Activated CD8-positive, alpha-beta T cell treated with anti-CD3 and anti-CD28 coated beads for 36 hours (primary cell): ENCODE data around the gene HIPK4. TPM values are rescaled to one million over a fixed set of nuclear protein-coding genes. Genes with fewer than 3 reads are reported as not detected.

Experiments
- ATAC-seq: fragments of 200-7000 bp; cut with Tn5 transposase; one replicate; pipeline ENCODE4 v1.10.0; 2021; ENCODE audit warnings: mild to moderate bottlenecking, moderate library complexity
- CTCF ChIA-PET: fragments of 350-600 bp; sonication (Branson Sonifier 250); formaldehyde crosslinking; loops from one replicate; lab custom pipeline; 2021; ENCODE audit warnings: antibody characterized with exemption; lab: Charles Lee
- POLR2A ChIA-PET: fragments of 350-600 bp; sonication (Branson Sonifier 250); formaldehyde crosslinking; loops from one replicate; lab custom pipeline; 2021; ENCODE audit warnings: antibody characterized with exemption; lab: Charles Lee
- DNase-seq: peaks from one replicate; pipeline ENCODE4 v3.0.0-alpha.2; 2020
- H3K27ac Mint-ChIP-seq: one replicate; pipeline ENCODE4 v1.8.0; 2021; ENCODE audit warnings: mild to moderate bottlenecking, mixed read lengths
- H3K27me3 Mint-ChIP-seq: one replicate; pipeline ENCODE4 v1.8.0; 2021; ENCODE audit warnings: mixed read lengths
- H3K36me3 Mint-ChIP-seq: one replicate; pipeline ENCODE4 v1.8.0; 2021; ENCODE audit warnings: low read depth, mixed read lengths
- H3K4me1 Mint-ChIP-seq: one replicate; pipeline ENCODE4 v1.8.0; 2021; ENCODE audit warnings: low read depth, mixed read lengths
- H3K4me3 Mint-ChIP-seq: one replicate; pipeline ENCODE4 v1.8.0; 2021; ENCODE audit warnings: mild to moderate bottlenecking, moderate library complexity, mixed read lengths
- H3K9me3 Mint-ChIP-seq: one replicate; pipeline ENCODE4 v1.8.0; 2021; ENCODE audit warnings: mixed read lengths
- intact Hi-C: fragments of 100-400 bp; cut with micrococcal nuclease; formaldehyde crosslinking; loops from one replicate; pipeline ENCODE4 v1.10.0; 2022
- total RNA-seq, 2 experiments: library from RNA; stranded (reverse); gene quantifications; one replicate each; pipeline ENCODE4 v1.2.3, GENCODE V29; 2021
- TF ChIP-seq, protein P1 (sequence below): fragments of 200-600 bp; IDR thresholded peaks from one replicate; pipeline ENCODE4 v1.8.0; 2022; ENCODE audit warnings: antibody characterized with exemption, mild to moderate bottlenecking

Gene HIPK4
- total RNA-seq, 2 experiments from 2014 or later: not detected

DNA sequence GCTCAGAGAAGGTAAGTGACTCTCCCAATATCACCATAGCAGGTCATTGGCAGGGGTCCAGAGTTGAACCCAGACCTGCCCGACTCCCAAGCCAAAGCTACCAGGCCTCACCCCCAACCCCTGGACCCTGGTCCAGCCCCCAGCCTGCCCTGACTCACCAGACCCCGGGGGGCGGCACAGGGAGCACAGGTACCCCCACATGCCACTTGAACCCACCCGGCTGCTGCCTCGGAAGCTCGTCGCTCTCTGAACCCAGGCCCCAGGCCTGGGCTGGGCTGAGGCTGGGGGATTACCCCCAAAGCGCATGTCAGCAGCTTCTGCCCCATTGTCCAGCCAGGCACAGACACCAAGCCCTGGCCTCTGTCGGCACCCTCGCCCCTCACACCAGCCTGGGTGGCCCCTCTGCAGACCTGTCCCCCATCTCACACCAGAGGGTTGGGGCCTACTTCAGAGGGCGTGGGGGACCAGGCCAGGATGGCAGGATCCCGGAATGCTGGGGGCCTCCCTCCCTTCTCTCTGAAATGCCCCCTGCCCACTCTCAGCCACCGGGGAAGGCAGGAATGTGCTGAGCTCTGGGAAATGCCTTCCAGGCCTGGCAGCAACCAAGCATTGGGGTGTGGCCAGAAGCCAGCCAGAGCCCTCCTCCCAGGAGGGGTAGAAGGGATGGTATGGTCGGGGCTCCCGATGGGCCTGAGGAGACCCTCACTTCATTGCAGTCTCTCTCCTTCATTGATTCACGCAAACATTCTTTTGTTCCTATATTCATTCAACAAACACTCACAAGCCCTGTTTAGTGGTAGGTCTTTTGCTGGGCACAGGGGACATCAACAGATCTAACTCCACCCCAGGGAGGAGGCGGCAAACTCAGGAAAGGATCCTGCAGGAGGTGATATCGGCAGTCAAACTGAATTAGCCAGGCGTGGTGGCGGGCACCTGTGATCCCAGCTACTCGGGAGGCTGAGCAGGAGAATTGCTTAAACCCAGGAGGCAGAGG is 24.9 kb upstream of the HIPK4 start:
- TF ChIP-seq, protein P1, sequence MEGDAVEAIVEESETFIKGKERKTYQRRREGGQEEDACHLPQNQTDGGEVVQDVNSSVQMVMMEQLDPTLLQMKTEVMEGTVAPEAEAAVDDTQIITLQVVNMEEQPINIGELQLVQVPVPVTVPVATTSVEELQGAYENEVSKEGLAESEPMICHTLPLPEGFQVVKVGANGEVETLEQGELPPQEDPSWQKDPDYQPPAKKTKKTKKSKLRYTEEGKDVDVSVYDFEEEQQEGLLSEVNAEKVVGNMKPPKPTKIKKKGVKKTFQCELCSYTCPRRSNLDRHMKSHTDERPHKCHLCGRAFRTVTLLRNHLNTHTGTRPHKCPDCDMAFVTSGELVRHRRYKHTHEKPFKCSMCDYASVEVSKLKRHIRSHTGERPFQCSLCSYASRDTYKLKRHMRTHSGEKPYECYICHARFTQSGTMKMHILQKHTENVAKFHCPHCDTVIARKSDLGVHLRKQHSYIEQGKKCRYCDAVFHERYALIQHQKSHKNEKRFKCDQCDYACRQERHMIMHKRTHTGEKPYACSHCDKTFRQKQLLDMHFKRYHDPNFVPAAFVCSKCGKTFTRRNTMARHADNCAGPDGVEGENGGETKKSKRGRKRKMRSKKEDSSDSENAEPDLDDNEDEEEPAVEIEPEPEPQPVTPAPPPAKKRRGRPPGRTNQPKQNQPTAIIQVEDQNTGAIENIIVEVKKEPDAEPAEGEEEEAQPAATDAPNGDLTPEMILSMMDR: no peak
- ChIA-PET CTCF (interaction anchor here (1.7 kb wide), 1 partner anchor 11 kb away, joined by 5 read pairs; no protein-coding TSS in a partner anchor), POLR2A (interaction anchor here (0.6 to 0.8 kb wide), 3 partner anchors 9 to 63 kb away, joined by 3 read pairs; no protein-coding TSS in a partner anchor)
- H3K27ac Mint-ChIP-seq: no peak overlapping the region
- no peaks in the 10 kb centered on the region for H3K36me3 Mint-ChIP-seq
- DNase-seq (no peak), ATAC-seq (no peak)
- intact Hi-C loops: no loop called here
- H3K4me3 Mint-ChIP-seq: no peak overlapping the region
- H3K27me3 Mint-ChIP-seq: no peaks in the 10 kb centered on the region
- H3K4me1 Mint-ChIP-seq: peaks cover 5% of the 10 kb centered on the region
- H3K9me3 Mint-ChIP-seq: no peaks in the 10 kb centered on the region

- TF ChIP-seq, protein P1: no peak
- ATAC-seq: no peak
- ChIA-PET POLR2A (no interaction called here), CTCF (interaction anchor here (1.4 to 7.8 kb wide), 2 partner anchors 6 to 108 kb away, joined by 4 to 38 read pairs; no protein-coding TSS in a partner anchor)
- no peak for DNase-seq
- Mint-ChIP-seq H3K27ac (no peak within 1 kb of the TSS), H3K36me3 (no peaks in the 10 kb centered on the region), H3K4me3 (no peak within 1 kb of the TSS), H3K27me3 (no peaks in the 10 kb centered on the region), H3K9me3 (no peaks in the 10 kb centered on the region), H3K4me1 (peaks cover 5% of the 10 kb centered on the region)
- intact Hi-C loops: no loop called here
These were observed 23.4 kb upstream of the HIPK4 start, which contains the start of gene PRX for GRCh38 chr19:40413291-40413845. Gene PRX, minus strand, starts transcription at chr19:40413378. Its CDS starts 5,446 bp downstream, at chr19:40407932.

DNA sequence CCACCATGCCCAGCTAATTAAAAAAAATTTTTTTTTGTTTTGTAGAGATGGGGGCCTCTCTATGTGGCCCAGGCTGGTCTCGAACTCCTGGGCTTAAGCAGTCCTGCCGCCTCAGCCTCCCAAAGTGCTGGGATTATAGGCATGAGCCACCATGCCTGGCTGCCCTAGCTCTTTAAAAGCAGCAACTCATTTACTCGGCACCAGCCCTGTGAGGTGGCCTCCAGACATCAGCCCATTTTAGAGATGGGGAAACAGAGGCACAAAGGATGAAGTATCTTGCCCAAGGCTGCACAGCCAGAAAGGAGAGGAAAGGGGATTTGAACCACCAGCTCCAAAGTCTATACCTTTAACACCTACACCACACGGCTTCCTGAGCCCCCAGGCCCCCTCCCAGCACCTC is 22.9 kb upstream of the HIPK4 start:
- POLR2A ChIA-PET: no interaction called here
- TF ChIP-seq, protein P1: no peak
- ATAC-seq (no peak), DNase-seq (no peak)
- Mint-ChIP-seq H3K27ac (no peak overlapping the region), H3K27me3 (no peaks in the 10 kb centered on the region), H3K4me3 (no peak overlapping the region), H3K9me3 (no peaks in the 10 kb centered on the region), H3K36me3 (no peaks in the 10 kb centered on the region), H3K4me1 (peaks cover 5% of the 10 kb centered on the region)
- CTCF ChIA-PET: interaction anchor here (0.6 to 7.8 kb wide), 3 partner anchors 7 to 198 kb away, joined by 3 to 38 read pairs (median 4); no protein-coding TSS in a partner anchor
- intact Hi-C loops: no loop called here

GRCh38 chr19:40411958-40412499 is 22.0 kb upstream of the HIPK4 start:
- intact Hi-C loops: no loop called here
- DNase-seq (no peak), ATAC-seq (no peak)
- ChIA-PET POLR2A (no interaction called here), CTCF (interaction anchor here (7.8 kb wide), 1 partner anchor 8 kb away, joined by 38 read pairs; no protein-coding TSS in a partner anchor)
- H3K27ac Mint-ChIP-seq: no peak overlapping the region
- H3K9me3 Mint-ChIP-seq: no peaks in the 10 kb centered on the region
- no peaks in the 10 kb centered on the region for H3K36me3 Mint-ChIP-seq
- no peak overlapping the region for H3K4me3 Mint-ChIP-seq
- peaks cover 3% of the 10 kb centered on the region for H3K4me1 Mint-ChIP-seq
- H3K27me3 Mint-ChIP-seq: no peaks in the 10 kb centered on the region
- TF ChIP-seq, protein P1: no peak
